Medulla oblongata (tissue), 1 donor: ENCODE results near the gene AXIN1.
"Not testable (repeated sequence)": the region's sequence is repeated elsewhere in the genome, so short reads cannot be mapped to it uniquely, and the experiment has no call there.

ENCODE experiments used
- DNase-seq: peaks from one replicate; pipeline ENCODE4 v3.0.0-alpha.2; 2015; ENCODE audit errors: extremely low spot score

AXIN1 gene

GRCh38 chr16:381789-382717 is 29.5 kb upstream of the AXIN1 start, which contains the start of gene PGAP6:
Gene PGAP6 (minus strand): TSS chr16:381978. CDS start chr16:381821, 157 bp downstream.
- DNase-seq = peak; percentile 76

DNA sequence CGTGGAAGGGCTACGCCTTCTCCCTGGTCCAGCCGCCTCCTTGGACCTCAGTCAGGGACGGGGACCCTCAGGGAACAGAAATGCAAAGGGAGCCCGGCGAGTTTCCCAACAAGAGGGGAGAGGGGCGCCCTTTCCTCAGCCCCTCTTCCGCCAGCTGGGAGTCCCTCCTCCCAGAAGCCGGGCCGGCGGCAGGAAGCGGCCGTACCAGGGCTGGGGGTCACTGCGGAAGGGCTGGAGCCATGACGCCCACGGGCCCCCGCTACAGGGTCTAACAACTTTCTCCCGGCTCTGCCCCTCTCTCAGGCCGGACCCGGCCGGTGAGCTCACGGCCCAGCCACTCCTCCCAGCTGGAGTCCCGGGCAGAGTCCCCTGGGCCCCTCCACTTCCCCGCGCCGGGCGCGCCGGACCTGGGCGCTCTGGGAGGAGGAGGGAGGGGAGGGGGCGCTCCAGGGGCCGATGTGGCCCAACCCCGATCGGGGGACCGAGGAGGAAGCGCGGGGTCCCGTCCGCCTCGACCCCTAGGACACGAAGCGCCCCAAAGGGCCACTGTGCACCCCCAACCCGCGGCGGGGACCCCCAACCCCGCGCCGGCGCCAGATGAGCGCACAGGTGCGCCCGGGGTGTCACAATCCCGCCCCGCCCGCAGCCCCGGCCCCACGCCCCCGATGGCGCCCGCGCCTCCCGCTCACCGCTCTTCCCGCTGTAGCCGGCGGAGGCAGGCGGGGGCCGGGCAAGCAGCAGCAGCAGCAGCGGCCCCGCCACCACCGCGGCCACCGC is 28.7 kb upstream of the AXIN1 start:
- DNase-seq = peak; percentile 10

DNA sequence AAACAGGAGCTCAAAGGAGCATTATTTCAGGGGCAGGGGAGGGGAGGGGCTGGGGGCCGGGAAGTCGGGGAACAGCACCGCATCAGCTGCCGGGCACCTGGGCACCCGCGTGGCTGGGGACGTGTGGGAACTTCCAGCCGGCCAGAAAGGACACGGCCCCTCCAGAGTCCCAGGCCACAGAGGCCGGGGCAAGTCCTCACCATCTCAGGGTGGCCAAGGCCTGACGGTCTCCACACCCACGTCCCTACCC is 28.2 kb upstream of the AXIN1 start:
- DNase-seq = no peak

DNA sequence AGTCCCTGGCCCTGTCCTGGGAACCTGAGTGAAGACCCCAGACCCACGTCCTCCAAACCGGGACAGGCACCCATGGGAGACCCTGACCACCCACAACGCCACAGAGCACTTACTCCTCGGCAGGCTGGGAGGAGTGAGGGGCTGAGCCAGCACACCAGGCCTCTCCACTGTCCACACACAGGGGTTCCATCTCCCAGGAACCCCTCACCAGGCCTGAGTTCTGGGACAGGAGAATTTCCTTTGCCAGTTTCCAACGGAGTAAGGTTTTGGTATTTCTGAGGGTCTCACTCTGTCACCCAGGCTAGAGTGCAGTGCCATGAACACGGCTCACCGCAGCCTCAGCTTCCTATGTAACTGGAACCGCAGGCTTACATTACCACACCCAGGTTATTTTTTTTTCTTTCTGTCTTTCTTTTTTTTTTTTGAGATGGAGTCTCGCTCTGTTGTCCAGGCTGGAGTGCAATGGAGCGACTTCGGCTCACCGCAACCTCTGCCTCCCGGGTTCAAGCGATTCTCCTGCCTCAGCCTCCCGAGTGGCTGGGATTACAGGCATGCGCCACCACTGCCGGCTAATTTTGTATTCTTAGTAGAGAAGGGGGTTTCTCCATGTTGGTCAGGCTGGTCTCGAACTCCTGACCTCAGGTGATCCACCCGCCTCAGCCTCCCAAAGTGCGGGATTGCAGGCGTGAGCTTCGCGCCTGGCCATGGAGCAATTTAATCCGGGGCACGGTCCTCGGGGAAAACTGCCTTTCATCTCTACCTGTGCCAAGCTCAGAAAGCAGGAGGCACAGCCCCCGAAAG is 27.6 kb upstream of the AXIN1 start:
- no peak for DNase-seq

GRCh38 chr16:379183-379960 is 26.8 kb upstream of the AXIN1 start:
- DNase-seq = no peak

- DNase-seq = no peak
These were observed 26.3 kb upstream of the AXIN1 start for GRCh38 chr16:378821-379182.

DNA sequence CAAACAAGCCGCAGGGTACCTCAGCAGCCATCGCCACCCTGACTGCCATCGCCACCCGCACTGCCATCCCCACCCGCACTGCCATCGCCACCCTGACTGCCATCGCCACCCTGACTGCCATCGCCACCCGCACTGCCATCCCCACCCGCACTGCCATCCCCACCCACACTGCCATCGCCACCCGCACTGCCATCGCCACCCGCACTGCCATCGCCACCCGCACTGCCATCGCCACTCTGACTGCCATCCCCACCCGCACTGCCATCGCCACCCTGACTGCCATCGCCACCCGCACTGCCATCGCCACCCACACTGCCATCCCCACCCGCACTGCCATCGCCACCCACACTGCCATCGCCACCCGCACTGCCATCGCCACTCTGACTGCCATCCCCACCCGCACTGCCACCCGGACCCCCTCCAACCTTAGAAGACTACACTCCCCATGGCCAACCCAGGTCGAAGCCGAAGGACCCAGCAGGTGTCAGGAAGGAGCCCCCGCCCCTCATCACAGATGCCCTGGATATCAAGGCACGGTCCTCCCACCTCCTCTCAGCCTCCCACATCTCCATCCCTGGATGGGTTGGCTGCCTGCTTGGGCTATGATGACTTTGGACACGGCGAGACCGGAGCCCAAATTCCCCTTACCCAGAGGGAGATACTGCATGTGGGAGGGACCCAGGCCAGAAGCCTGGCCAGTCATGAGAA is 25.7 kb upstream of the AXIN1 start:
- not testable (repeated sequence) for DNase-seq

DNA sequence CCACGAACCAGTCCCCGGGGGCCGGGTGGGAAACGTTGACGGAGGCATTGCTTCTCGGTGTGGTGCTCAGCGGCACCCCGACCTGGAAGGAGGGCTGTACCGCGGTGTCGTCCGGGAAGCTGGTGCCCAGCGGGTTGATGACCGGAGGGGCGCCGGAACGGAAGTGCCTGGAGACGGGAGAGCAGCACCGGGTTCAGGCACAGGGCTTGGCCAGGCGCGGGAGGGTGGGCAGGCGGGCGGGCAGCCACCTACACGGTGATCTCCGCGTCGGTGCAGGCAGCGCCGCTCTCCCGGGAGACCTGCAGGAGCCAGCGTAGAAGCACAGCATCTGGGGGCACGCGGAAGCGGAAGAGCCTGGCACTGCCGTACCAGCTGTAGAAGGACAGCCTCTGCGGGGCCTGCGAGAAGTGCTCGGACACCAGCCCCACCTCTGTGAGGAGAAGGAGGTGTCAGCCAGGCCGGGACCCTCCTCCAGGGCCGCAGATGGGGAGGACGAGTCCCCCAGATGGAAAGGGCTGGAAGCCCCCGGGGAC is 25.0 kb upstream of the AXIN1 start:
- DNase-seq = no peak

- DNase-seq = no peak
These were observed 24.4 kb upstream of the AXIN1 start for GRCh38 chr16:376817-377418.

GRCh38 chr16:375927-376816 is 23.6 kb upstream of the AXIN1 start:
- no peak for DNase-seq

DNA sequence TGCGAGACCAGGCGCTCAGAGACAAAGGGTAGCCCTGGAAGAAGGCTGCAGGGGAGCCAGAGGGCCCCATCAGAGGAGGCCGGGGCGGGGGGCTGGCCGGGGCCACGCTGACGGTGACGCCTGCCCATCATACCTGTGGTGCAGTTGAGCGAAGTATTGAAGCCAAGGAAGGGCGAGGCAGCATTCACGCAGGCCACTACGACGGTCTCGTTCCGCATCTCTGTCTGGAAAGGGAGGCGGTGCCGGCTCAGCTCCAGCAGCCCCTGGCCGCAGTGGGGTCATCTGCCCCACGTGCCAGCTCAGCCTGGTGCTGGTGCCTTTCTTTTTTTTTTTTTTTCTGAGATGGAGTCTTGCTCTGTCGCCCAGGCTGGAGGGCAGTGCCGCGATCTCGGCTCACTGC is 22.7 kb upstream of the AXIN1 start:
- no peak for DNase-seq

GRCh38 chr16:374616-374926 is 22.0 kb upstream of the AXIN1 start:
- DNase-seq = no peak

GRCh38 chr16:373848-374615 is 21.5 kb upstream of the AXIN1 start:
- DNase-seq = no peak

DNA sequence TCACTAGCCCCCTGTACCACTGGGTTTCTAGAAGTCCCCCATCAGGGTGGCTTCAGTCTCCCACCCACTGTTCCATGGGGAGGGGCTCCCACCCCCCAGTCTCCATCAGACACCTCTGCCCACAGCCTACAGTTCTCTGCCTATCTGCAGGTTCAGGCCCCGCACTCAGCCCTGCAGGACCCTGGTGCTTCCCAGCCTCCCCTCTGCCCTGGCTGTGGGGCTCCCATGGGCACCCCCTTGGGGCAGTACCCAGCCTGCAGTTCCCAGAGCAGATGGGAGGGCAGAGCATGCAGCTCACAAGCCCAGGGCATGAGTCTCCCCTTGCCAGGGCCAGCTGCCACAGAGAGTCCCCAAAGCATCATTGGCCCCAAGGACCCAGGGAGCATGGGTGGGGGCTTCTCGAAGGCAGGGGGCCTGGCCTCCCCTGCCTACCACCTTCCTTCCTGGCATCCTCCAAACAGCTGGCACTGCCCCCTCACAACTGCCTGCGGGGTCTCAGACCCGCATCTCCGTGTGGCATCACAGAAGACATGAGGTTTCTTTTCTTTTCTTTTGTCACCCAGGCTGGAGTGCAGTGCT is 20.6 kb upstream of the AXIN1 start:
- no peak for DNase-seq

- DNase-seq = no peak
These were observed 19.9 kb upstream of the AXIN1 start for GRCh38 chr16:372302-372983.

DNA sequence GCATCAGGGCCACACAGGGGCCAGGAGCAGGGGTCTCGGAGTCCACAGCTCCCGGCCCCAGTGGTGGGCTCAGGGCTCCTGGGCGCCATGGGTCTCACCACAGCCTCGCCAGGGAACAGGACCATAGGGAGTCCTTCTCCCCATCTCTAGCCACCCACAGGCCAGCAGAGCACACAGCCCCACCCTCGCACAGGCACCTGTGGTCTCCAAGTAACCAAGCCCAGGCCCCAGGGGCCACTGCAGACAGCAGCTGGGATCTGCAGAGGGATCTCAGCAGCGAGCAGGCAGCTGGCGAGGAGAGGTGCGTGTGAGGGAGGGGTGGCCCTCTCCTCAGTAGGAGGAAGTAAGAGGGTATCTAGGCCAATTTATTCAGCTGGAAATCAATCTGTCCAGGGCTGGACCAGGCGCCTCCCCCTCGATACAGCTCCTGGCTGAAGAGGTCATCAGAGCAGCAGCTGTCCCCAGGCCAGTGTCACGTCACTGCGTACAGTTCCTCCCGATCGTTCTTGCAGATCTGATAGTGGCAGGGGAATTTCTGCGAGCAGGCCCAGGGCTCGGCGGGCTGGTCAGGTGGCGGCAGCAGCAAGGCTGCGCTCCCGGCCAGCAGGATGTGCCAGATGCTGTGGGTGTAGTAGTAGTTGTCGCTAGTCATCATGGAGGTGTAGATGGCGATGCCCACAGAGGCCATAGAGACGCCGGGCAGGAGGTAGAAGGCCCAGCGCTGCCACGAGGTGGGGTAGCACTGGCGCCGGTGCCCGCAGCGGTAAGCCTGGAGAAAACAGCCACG is 19.2 kb upstream of the AXIN1 start:
- DNase-seq = no peak

DNA sequence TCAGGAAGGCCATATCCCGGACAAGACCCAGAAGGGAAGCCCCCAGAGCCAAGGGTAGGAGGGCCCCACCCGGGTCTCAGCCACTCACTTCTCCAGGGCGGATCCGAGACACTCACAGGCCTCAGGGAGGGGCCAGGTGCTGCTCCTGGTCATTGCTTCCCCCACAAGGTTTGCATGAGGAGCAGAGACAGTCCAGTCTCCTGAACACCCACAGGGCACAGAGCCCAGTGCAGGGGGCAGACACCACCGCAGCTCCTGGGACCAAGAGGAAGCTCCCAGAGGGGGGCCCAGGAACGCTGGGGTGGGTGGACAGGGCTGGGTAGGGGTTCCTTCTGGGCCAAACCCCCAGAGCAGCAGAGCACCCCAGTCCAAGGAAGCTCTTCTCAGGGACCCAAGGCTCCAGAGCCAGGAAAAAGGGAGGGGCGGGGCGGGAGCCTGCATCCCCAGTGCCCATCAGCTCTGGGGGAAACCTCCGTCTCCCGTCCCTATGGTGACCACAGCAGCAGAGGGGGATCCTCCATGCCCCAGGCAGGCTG is 18.5 kb upstream of the AXIN1 start:
- no peak for DNase-seq
